GM12878 (cell line): ENCODE results near the gene TMEM9B. TPM values are rescaled to one million over a fixed set of nuclear protein-coding genes. Genes with fewer than 3 reads are reported as not detected.

Experiments
- CBX5 ChIP-seq: sonication (generic); IDR thresholded peaks from 2 replicates; pipeline ENCODE4 v1.6.1; 2016; ENCODE audit warnings: low read depth, moderate library complexity, mild to moderate bottlenecking, inconsistent platforms
- E2F8 ChIP-seq: fragments of 450-650 bp; IDR thresholded peaks from 2 replicates; pipeline ENCODE4 v1.6.1; 2018; ENCODE audit warnings: mild to moderate bottlenecking, low read depth, moderate library complexity; ENCODE audit not compliant: partially characterized antibody
- ELK1 ChIP-seq: IDR thresholded peaks from 2 replicates; pipeline ENCODE4 v1.6.1; 2012; ENCODE audit warnings: low read depth, low read length, improper control_type of control experiment
- EP300 ChIP-seq, 2 experiments: fragments of 150-350 bp in 1 of 2; IDR thresholded peaks; 2 replicates each; pipeline ENCODE4 v1.6.1; 2011 to 2012; ENCODE audit warnings: low read depth in 2 of 2, low read length in 2 of 2, borderline replicate concordance in 1 of 2, improper control_type of control experiment in 1 of 2, inconsistent platforms in 1 of 2; ENCODE audit not compliant: control insufficient read depth in 1 of 2
- FOXK2 ChIP-seq: fragments of 450-650 bp; IDR thresholded peaks from 2 replicates; pipeline ENCODE4 v1.6.1; 2017; ENCODE audit warnings: mild to moderate bottlenecking, moderate library complexity
- GATAD2B ChIP-seq: fragments of 450-650 bp; conservative IDR thresholded peaks from 2 replicates; pipeline ENCODE4 v1.6.1; 2017; ENCODE audit warnings: low read depth, mild to moderate bottlenecking, moderate library complexity
- HCFC1 ChIP-seq: fragments of 150-350 bp; IDR thresholded peaks from 2 replicates; pipeline ENCODE4 v1.6.1; 2014; ENCODE audit warnings: low read length
- IRF5 ChIP-seq: fragments of 450-650 bp; IDR thresholded peaks from 2 replicates; pipeline ENCODE4 v1.6.1; 2017; ENCODE audit warnings: borderline replicate concordance
- JUNB ChIP-seq: IDR thresholded peaks from 2 replicates; pipeline ENCODE4 v1.6.1; 2016; ENCODE audit warnings: antibody characterized with exemption, mild to moderate bottlenecking
- KAT2A ChIP-seq: conservative IDR thresholded peaks from 2 replicates; pipeline ENCODE4 v1.6.1; 2011; ENCODE audit warnings: low read depth, low read length; ENCODE audit not compliant: control insufficient read depth
- NR2C1 ChIP-seq: fragments of 450-650 bp; IDR thresholded peaks from 2 replicates; pipeline ENCODE4 v1.6.1; 2017; ENCODE audit warnings: antibody characterized with exemption, mild to moderate bottlenecking, moderate library complexity
- PKNOX1 ChIP-seq: fragments of 450-650 bp; IDR thresholded peaks from 2 replicates; pipeline ENCODE4 v1.6.1; 2016; ENCODE audit warnings: mild to moderate bottlenecking
- POLR2AphosphoS2 ChIP-seq: IDR thresholded peaks from 2 replicates; pipeline ENCODE4 v1.6.1; 2011; ENCODE audit warnings: low read depth, mild to moderate bottlenecking, low read length, improper control_type of control experiment, moderate library complexity
- POLR2AphosphoS5 ChIP-seq: IDR thresholded peaks from 2 replicates; pipeline ENCODE4 v1.6.1; 2011; ENCODE audit warnings: mild to moderate bottlenecking, low read length, inconsistent platforms
- RCOR1 ChIP-seq: conservative IDR thresholded peaks from 2 replicates; pipeline ENCODE4 v1.6.1; 2012; ENCODE audit warnings: low read depth, low read length, improper control_type of control experiment
- SMAD1 ChIP-seq: fragments of 450-650 bp; IDR thresholded peaks from 2 replicates; pipeline ENCODE4 v1.6.1; 2018; ENCODE audit warnings: mild to moderate bottlenecking, low read depth; ENCODE audit not compliant: partially characterized antibody
- SPI1 ChIP-seq: IDR thresholded peaks from 2 replicates; pipeline ENCODE4 v1.6.1; 2011; ENCODE audit warnings: low read depth, mild to moderate bottlenecking, low read length, moderate library complexity, borderline replicate concordance; ENCODE audit not compliant: insufficient read depth
- TARDBP ChIP-seq: IDR thresholded peaks from 2 replicates; pipeline ENCODE4 v1.6.1; 2016; ENCODE audit warnings: borderline replicate concordance
- TCF3 ChIP-seq: IDR thresholded peaks from 2 replicates; pipeline ENCODE4 v1.6.1; 2012; ENCODE audit warnings: low read depth, mild to moderate bottlenecking, low read length, borderline replicate concordance; ENCODE audit not compliant: insufficient read depth
- ZBTB33 ChIP-seq: fragments of 450-650 bp; IDR thresholded peaks from 2 replicates; pipeline ENCODE4 v1.6.1; 2017; ENCODE audit warnings: mild to moderate bottlenecking
- ZNF217 ChIP-seq: fragments of 450-650 bp; IDR thresholded peaks from 2 replicates; pipeline ENCODE4 v1.6.1; 2017; ENCODE audit warnings: antibody characterized with exemption, mild to moderate bottlenecking
- ZZZ3 ChIP-seq: IDR thresholded peaks from 2 replicates; pipeline ENCODE4 v1.6.1; 2011; ENCODE audit warnings: low read depth; ENCODE audit not compliant: control insufficient read depth, insufficient read length
- polyA plus RNA-seq, 11 experiments: library from polyadenylated mRNA; depleted of rRNA in 4 of 11; unstranded in 6 of 11; stranded (reverse) in 5 of 11; fragments of >200 nt; fragmentation: Nextera tagmentation in 4 of 11; fragmentation: Illumina TruSeq in 1 of 11; extraction: Ambion mirVana in 4 of 11; extraction: Trizol in 1 of 11; gene quantifications; 1 replicate in 1 of 11; 2 replicates in 10 of 11; pipeline versions ENCODE4 v1.2.1 to v1.2.3, GENCODE V29; 2011 to 2016; ENCODE audit warnings: inconsistent platforms in 2 of 11, missing spikeins in 2 of 11, low read depth in 1 of 11
- total RNA-seq, 4 experiments: library from RNA; depleted of rRNA in 3 of 4; stranded (reverse); fragments of >200 nt in 3 of 4; fragmentation: Illumina TruSeq in 1 of 4; extraction: Trizol in 1 of 4; gene quantifications; 2 replicates each; pipeline versions ENCODE4 v1.2.1 to v1.2.3, GENCODE V29; 2013 to 2021

The TMEM9B gene
- total and polyA plus RNA-seq, 10 of the 15 experiments (the other 5 are each of a cell fraction or from before 2014, with no cell fraction given), result 11.5 to 54.0 (median 30.0) TPM

- TF ChIP-seq SPI1 (no peak), EP300 (IDR thresholded peaks at IDR 0.05; ENCODE audit: borderline replicate concordance in 1 of 2, control insufficient read depth in 1 of 2, low read depth in 2 of 2, low read length in 2 of 2) (no peak), ELK1 (no peak), POLR2AphosphoS5 (no peak; the same call in 1 of the 2 replicates), NR2C1 (no peak), SMAD1 (no peak), HCFC1 (no peak), ZNF217 (no peak), PKNOX1 (no peak), E2F8 (no peak), KAT2A (no peak), TCF3 (no peak), ZZZ3 (no peak), FOXK2 (no peak), ZBTB33 (no peak), RCOR1 (no peak), GATAD2B (peak; percentile 65), CBX5 (no peak), IRF5 (no peak), JUNB (no peak), POLR2AphosphoS2 (no peak), TARDBP (no peak)
Measured at GRCh38 chr11:8911029-8911823, 53.0 kb downstream of the TMEM9B start, which contains the start of gene AKIP1 (continued).
